Lung (tissue), 12 donors: Measurements from ENCODE around the gene PEAR1. TPM values are rescaled to one million over a fixed set of nuclear protein-coding genes. Genes with fewer than 3 reads are reported as not detected.

Experiments used
- ATAC-seq: fragments of 200-7000 bp; cut with Tn5 transposase; one replicate; pipeline ENCODE4 v1.9.1; 2020; ENCODE audit warnings: moderate number of reproducible peaks; ENCODE audit not compliant: insufficient read depth, low FRiP score
- DNase-seq, 3 donors: peaks; one replicate each; pipeline ENCODE4 v3.0.0-alpha.2; 2013 to 2017
- H3K27ac ChIP-seq, 2 donors: one replicate each; pipeline ENCODE4 v1.5.1; 2013; ENCODE audit warnings: mild to moderate bottlenecking in 2 of 2, moderate library complexity in 2 of 2, control low read depth in 1 of 2, inconsistent platforms in 1 of 2, low read depth in 1 of 2, low read length in 1 of 2
- H3K27me3 ChIP-seq, 3 donors: one replicate each; pipeline ENCODE4 v1.5.1; 2013; ENCODE audit warnings: low read length in 2 of 3; ENCODE audit not compliant: control insufficient read depth in 3 of 3, insufficient read depth in 3 of 3
- H3K36me3 ChIP-seq, 4 donors: one replicate each; pipeline ENCODE4 v1.5.1; 2013; ENCODE audit warnings: low read length in 4 of 4, mild to moderate bottlenecking in 1 of 4, moderate library complexity in 1 of 4; ENCODE audit not compliant: control insufficient read depth in 4 of 4, insufficient read depth in 4 of 4
- H3K4me1 ChIP-seq, 5 donors: one replicate each; pipeline ENCODE4 v1.5.1; 2013; ENCODE audit warnings: low read length in 5 of 5, mild to moderate bottlenecking in 2 of 5, moderate library complexity in 1 of 5; ENCODE audit not compliant: control insufficient read depth in 5 of 5, insufficient read depth in 5 of 5
- H3K4me3 ChIP-seq: one replicate; pipeline ENCODE4 v1.5.1; 2013; ENCODE audit warnings: mild to moderate bottlenecking, control low read depth, moderate library complexity
- H3K9ac ChIP-seq, 2 donors: one replicate each; pipeline ENCODE4 v1.5.1; 2013; ENCODE audit warnings: low read length in 2 of 2, control low read depth in 1 of 2; ENCODE audit not compliant: insufficient read depth in 1 of 2
- H3K9me3 ChIP-seq, 4 donors: one replicate each; pipeline ENCODE4 v1.5.1; 2013; ENCODE audit warnings: low read length in 3 of 4, mild to moderate bottlenecking in 1 of 4, moderate library complexity in 1 of 4; ENCODE audit not compliant: control insufficient read depth in 4 of 4, insufficient read depth in 3 of 4
- WGBS, 2 donors: extraction: QIAGEN DNeasy Blood & Tissue Kit; methylation state at CpG; one replicate each; pipeline ENCODE4 v1.1.7; 2013; 5-methylcytosine and 5-hydroxymethylcytosine counted together
- polyA plus RNA-seq, 2 donors: library from polyadenylated mRNA; stranded (reverse); fragments of 200-250 nt; gene quantifications; one replicate each; pipeline ENCODE4 v1.2.1, GENCODE V29; 2013
- total RNA-seq, 2 donors: library from RNA; depleted of rRNA in 1 of 2; stranded (reverse); fragments of >200 nt in 1 of 2; gene quantifications; one replicate each; pipeline ENCODE4 v1.2.1, GENCODE V29; 2014 to 2021
- TF ChIP-seq, protein P1 (sequence below): IDR thresholded peaks from 2 replicates; pipeline ENCODE4 v1.5.1; 2012; ENCODE audit warnings: mild to moderate bottlenecking; ENCODE audit errors: control extremely low read depth, extremely low read depth
- donor health status: control.
- donor health status: control.
- donor health status: Bipolar disorder and iron deficiency.
- donor health status: healthy.
- donor health status: DM: yes; HTN: yes; CAD: no.

Gene PEAR1
- total and polyA plus RNA-seq, 4 donors: 7.6 to 15.3 (median 12.9) TPM

DNA sequence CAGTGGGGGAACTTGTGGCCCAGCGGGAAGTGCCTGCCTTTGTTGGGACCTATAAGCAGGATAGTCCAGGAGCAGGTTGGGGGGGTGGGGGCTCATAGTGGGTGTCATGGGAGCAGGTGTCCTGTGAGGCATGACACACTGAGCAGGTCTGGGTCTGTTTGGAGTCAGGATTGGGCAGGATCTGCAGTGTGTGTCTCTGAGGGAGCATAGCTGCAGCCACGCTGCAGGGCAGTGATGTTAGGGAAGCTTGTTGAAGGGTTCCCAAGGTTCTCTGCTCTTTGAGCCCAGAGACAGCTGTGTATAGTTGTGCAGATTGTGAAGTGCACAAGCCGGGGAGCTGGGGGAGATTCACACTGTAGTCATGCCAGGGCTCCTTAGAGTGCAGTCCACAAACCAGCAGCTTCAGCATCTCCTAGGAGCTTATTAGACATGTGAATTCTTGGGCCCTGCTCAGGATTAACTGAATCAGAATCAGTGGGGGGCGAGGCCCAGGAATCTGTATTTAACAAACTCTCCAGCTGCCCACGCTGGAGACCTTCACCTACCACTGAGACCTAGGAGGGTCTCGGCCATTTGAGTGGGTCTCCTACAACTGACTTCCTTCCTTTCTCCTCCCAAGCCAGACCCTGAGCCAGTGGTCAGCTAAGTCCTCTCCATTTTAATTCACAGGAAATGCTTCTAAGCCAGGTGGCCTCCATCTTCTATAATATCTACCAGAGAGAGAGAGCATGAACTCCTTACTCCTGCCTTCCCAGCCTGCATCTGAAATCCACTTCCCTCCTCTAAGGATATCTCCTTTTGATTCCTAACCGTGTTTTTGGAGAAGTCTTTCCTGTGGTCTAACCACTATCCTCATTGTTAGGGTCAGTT, 45.7 kb upstream of the PEAR1 start:
- no peak for ATAC-seq
- no peaks in the 10 kb centered on the region for H3K36me3 ChIP-seq
- no peak overlapping the region for H3K27ac ChIP-seq
- H3K27me3 ChIP-seq: peaks cover 3 to 74% (median 59%) of the 10 kb centered on the region in 3 donors
- WGBS, 2 donors: 70 to 75% methylated on average over 7 of the region's 7 CpGs
- no peak for DNase-seq
- peaks cover 0 to 13% (median 9%) of the 10 kb centered on the region in 5 donors for H3K4me1 ChIP-seq
- H3K4me3 ChIP-seq: no peak overlapping the region
- H3K9me3 ChIP-seq: peaks cover 0 to 2% (median 0%) of the 10 kb centered on the region in 4 donors
- H3K9ac ChIP-seq: no peak overlapping the region
- TF ChIP-seq, protein P1, sequence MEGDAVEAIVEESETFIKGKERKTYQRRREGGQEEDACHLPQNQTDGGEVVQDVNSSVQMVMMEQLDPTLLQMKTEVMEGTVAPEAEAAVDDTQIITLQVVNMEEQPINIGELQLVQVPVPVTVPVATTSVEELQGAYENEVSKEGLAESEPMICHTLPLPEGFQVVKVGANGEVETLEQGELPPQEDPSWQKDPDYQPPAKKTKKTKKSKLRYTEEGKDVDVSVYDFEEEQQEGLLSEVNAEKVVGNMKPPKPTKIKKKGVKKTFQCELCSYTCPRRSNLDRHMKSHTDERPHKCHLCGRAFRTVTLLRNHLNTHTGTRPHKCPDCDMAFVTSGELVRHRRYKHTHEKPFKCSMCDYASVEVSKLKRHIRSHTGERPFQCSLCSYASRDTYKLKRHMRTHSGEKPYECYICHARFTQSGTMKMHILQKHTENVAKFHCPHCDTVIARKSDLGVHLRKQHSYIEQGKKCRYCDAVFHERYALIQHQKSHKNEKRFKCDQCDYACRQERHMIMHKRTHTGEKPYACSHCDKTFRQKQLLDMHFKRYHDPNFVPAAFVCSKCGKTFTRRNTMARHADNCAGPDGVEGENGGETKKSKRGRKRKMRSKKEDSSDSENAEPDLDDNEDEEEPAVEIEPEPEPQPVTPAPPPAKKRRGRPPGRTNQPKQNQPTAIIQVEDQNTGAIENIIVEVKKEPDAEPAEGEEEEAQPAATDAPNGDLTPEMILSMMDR: no peak

DNA sequence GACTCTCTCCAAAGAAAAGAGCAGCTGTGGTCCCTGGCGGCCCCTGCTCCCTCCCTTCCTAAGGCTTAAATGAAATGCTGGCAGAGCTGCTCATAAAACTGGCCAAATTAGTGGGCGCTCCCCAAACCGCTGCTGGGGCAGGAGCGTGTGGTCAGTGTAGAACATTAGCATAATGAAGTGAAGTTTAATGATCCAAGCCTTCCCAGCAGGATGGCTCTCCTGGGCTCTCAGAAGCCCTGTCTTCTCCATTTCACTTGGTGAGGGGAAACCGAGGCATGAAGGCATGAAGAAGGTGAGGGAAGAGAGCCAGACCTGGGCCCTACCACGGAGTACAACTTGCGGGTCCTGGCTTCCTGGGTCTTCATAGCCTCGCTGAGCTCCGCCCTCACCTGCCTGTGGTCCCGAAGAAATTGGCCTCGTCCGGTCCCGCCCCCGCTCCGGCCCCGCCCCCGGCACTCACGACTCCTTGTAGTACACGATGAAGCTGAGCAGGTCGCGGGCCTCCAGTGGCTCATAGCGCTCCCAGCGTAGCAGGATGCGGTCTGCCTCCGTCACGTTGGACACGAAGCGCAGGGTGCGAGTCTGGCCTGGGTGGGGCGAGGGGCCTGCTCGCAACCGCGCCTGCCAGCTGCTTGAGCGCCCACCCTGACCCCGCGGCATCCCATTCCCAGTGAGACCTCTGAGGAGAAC, 44.9 kb upstream of the PEAR1 start:
- no peak overlapping the region for H3K4me3 ChIP-seq
- H3K9me3 ChIP-seq: peaks cover 0 to 2% (median 0%) of the 10 kb centered on the region in 4 donors
- no peak overlapping the region for H3K9ac ChIP-seq
- no peaks in the 10 kb centered on the region for H3K36me3 ChIP-seq
- no peak overlapping the region for H3K27ac ChIP-seq
- 11 to 15% methylated on average over 32 to 36 of the region's 36 CpGs for WGBS, 2 donors
- DNase-seq (peak; percentile 14 to 46 (median 34)), ATAC-seq (no peak)
- peaks cover 3 to 70% (median 52%) of the 10 kb centered on the region in 3 donors for H3K27me3 ChIP-seq
- TF ChIP-seq, protein P1: no peak
- H3K4me1 ChIP-seq: peaks cover 0 to 14% (median 9%) of the 10 kb centered on the region in 5 donors

DNA sequence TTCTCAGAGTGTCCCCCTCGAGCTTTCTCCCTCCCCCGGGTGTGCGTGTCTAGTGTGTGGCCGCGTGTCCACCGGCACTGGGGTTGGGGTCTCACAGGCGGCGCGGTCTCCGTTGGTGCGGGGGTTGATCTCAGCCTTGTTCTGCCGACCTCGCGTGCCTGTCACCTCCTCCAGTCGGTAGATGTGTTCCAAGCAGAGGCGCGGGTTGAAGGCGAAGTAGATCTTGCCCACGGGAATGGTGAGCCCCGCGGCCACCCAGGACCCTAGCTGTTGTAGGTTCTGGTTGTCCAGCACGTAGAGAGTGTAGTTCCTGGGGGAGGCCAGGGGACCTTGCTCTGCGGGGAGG, 44.4 kb upstream of the PEAR1 start:
- Histone ChIP-seq H3K27ac (no peak overlapping the region), H3K27me3 (peaks cover 3 to 68% (median 47%) of the 10 kb centered on the region in 3 donors), H3K9ac (no peak overlapping the region), H3K4me3 (no peak overlapping the region), H3K9me3 (peaks cover 0 to 2% (median 0%) of the 10 kb centered on the region in 4 donors), H3K4me1 (peaks cover 0 to 14% (median 9%) of the 10 kb centered on the region in 5 donors), H3K36me3 (no peaks in the 10 kb centered on the region)
- WGBS, 2 donors: 22 to 24% methylated on average over 22 to 23 of the region's 23 CpGs
- TF ChIP-seq, protein P1: no peak
- DNase-seq: no peak
- no peak for ATAC-seq
